B cell (primary cell): Measurements from ENCODE around the gene ZBP1. TPM values are rescaled to one million over a fixed set of nuclear protein-coding genes. Genes with fewer than 3 reads are reported as not detected.

Experiments
- ATAC-seq: fragments of 200-7000 bp; cut with Tn5 transposase; one replicate; pipeline ENCODE4 v1.10.0; 2021; ENCODE audit warnings: low read depth, mild to moderate bottlenecking, moderate number of reproducible peaks, moderate library complexity
- CTCF ChIA-PET: fragments of 350-600 bp; sonication (Branson Sonifier 250); formaldehyde crosslinking; loops from one replicate; lab custom pipeline; 2021; ENCODE audit warnings: antibody characterized with exemption, inconsistent platforms; lab: Charles Lee
- POLR2A ChIA-PET: fragments of 350-600 bp; sonication (Branson Sonifier 250); formaldehyde crosslinking; loops from one replicate; lab custom pipeline; 2021; ENCODE audit warnings: antibody characterized with exemption; lab: Charles Lee
- DNase-seq: peaks from one replicate; pipeline ENCODE4 v3.0.0; 2013
- H2AFZ ChIP-seq: 2 replicates; pipeline ENCODE4 v1.6.1; 2012; ENCODE audit warnings: mild to moderate bottlenecking, low read depth, low read length; ENCODE audit not compliant: insufficient read depth, poor library complexity, severe bottlenecking
- H3K27ac ChIP-seq, 2 donors: 1 replicate in 1 of 2; 2 replicates in 1 of 2; pipeline ENCODE4 v1.5.1; 2012 to 2013; ENCODE audit warnings: low read length in 2 of 2, mild to moderate bottlenecking in 2 of 2, moderate library complexity in 1 of 2
- H3K27me3 ChIP-seq, 4 experiments: fragments of 200-600 bp in 1 of 4; sonication (generic) in 1 of 4; replicated peaks in 1 of 4; 1 replicate in 2 of 4; 2 replicates in 2 of 4; pipeline versions ENCODE4 v1.6.1 to v1.7.0; 2013 to 2016; ENCODE audit warnings: low read length in 3 of 4, mild to moderate bottlenecking in 2 of 4, mixed read lengths in 1 of 4, moderate library complexity in 1 of 4; ENCODE audit not compliant: insufficient read depth in 4 of 4, control insufficient read depth in 3 of 4; ENCODE audit errors: control extremely low read depth in 1 of 4
- H3K36me3 ChIP-seq, 2 experiments: replicated peaks in 1 of 2; 1 replicate in 1 of 2; 2 replicates in 1 of 2; pipeline versions ENCODE4 v1.6.1 to v1.7.1; 2013; ENCODE audit warnings: low read length in 1 of 2; ENCODE audit not compliant: insufficient read depth in 2 of 2, control insufficient read depth in 1 of 2; ENCODE audit errors: control extremely low read depth in 1 of 2, extremely low read depth in 1 of 2
- H3K4me1 ChIP-seq, 2 donors: fragments of 200-600 bp in 1 of 2; sonication (generic) in 1 of 2; 1 replicate in 1 of 2; 2 replicates in 1 of 2; pipeline versions ENCODE4 v1.5.1 to v1.6.1; 2013 to 2017; ENCODE audit warnings: low read length in 2 of 2; ENCODE audit not compliant: control insufficient read depth in 2 of 2, insufficient read depth in 2 of 2
- H3K4me2 ChIP-seq: replicated peaks from 2 replicates; pipeline ENCODE3; 2012; ENCODE audit warnings: mild to moderate bottlenecking, low read depth, low read length; ENCODE audit not compliant: poor library complexity, severe bottlenecking
- H3K4me3 ChIP-seq, 5 experiments: fragments of 200-600 bp in 1 of 5; sonication (generic) in 1 of 5; 1 replicate in 3 of 5; 2 replicates in 2 of 5; pipeline versions ENCODE4 v1.5.1 to v1.7.0; 2011 to 2016; ENCODE audit warnings: low read length in 4 of 5, mild to moderate bottlenecking in 4 of 5, low read depth in 2 of 5, control low read depth in 1 of 5, moderate library complexity in 1 of 5; ENCODE audit not compliant: insufficient read depth in 1 of 5; ENCODE audit errors: control extremely low read depth in 1 of 5, extremely low read depth in 1 of 5
- H3K79me2 ChIP-seq: fragments of 200-600 bp; sonication (generic); one replicate; pipeline ENCODE4 v1.6.0; 2016; ENCODE audit warnings: low read length; ENCODE audit not compliant: control insufficient read depth, insufficient read depth
- H3K9ac ChIP-seq: fragments of 200-600 bp; sonication (generic); 2 replicates; pipeline ENCODE4 v1.6.1; 2017; ENCODE audit warnings: mild to moderate bottlenecking, low read length, moderate library complexity
- H3K9me3 ChIP-seq, 3 donors: one replicate each; pipeline versions ENCODE4 v1.6.1 to v1.7.1; 2013; ENCODE audit warnings: low read length in 2 of 3; ENCODE audit not compliant: control insufficient read depth in 2 of 3, insufficient read depth in 1 of 3; ENCODE audit errors: control extremely low read depth in 1 of 3
- H4K20me1 ChIP-seq: 2 replicates; pipeline ENCODE4 v1.6.0; 2012; ENCODE audit warnings: mild to moderate bottlenecking, low read length; ENCODE audit not compliant: insufficient read depth, control insufficient read depth, poor library complexity, severe bottlenecking
- H3K27ac Mint-ChIP-seq: one replicate; pipeline ENCODE4 v1.8.0; 2021; ENCODE audit warnings: mixed read lengths
- H3K27me3 Mint-ChIP-seq: one replicate; pipeline ENCODE4 v1.8.0; 2021; ENCODE audit warnings: mixed read lengths
- H3K4me1 Mint-ChIP-seq: one replicate; pipeline ENCODE4 v1.8.0; 2021; ENCODE audit warnings: mixed read lengths
- H3K4me3 Mint-ChIP-seq: one replicate; pipeline ENCODE4 v1.8.0; 2021; ENCODE audit warnings: mixed read lengths
- H3K9me3 Mint-ChIP-seq: one replicate; pipeline ENCODE4 v1.8.0; 2022; ENCODE audit warnings: mixed read lengths; ENCODE audit not compliant: insufficient read depth
- CTCF ChIP-seq: fragments of 200-600 bp; IDR thresholded peaks from one replicate; pipeline ENCODE4 v1.8.0; 2022; ENCODE audit warnings: antibody characterized with exemption, mild to moderate bottlenecking
- EZH2 ChIP-seq: IDR thresholded peaks from 2 replicates; pipeline ENCODE4 v1.6.1; 2012; ENCODE audit warnings: borderline replicate concordance, low read depth, mild to moderate bottlenecking, moderate library complexity, low read length; ENCODE audit not compliant: insufficient read depth, poor library complexity, severe bottlenecking
- WGBS: methylation state at CpG from one replicate; pipeline ENCODE4 v1.1.5; 2013; ENCODE audit warnings: missing lambda C conversion rate; ENCODE audit not compliant: insufficient coverage; 5-methylcytosine and 5-hydroxymethylcytosine counted together
- intact Hi-C: fragments of 100-400 bp; cut with micrococcal nuclease; formaldehyde crosslinking; loops from one replicate; pipeline ENCODE4 v1.10.0; 2022
- polyA plus RNA-seq: library from polyadenylated mRNA; depleted of rRNA; stranded (reverse); fragments of >200 nt; gene quantifications from 2 replicates; pipeline ENCODE4 v1.2.3, GENCODE V29; 2012
- total RNA-seq, 2 donors: library from RNA; stranded (reverse); fragments of 120-200 nt in 1 of 2; gene quantifications; 1 replicate in 1 of 2; 2 replicates in 1 of 2; pipeline versions ENCODE4 v1.2.3 to v1.2.4, GENCODE V29; 2013 to 2022

Gene ZBP1
- total and polyA plus RNA-seq, 2 donors (not counting 1 experiment from before 2014, with no cell fraction given) = 29.9 to 69.2 TPM

GRCh38 chr20:57616143-57616951 is 3.9 kb downstream of the ZBP1 start:
- Histone ChIP-seq H3K36me3 (peaks cover 0 to 57% of the 10 kb centered on the region in 2 experiments), H4K20me1 (peaks cover 20% of the 10 kb centered on the region), H3K4me1 (peaks cover 38 to 44% of the 10 kb centered on the region in 2 donors), H3K27me3 (no peaks in the 10 kb centered on the region), H2AFZ (no peak overlapping the region), H3K4me2 (no peak overlapping the region), H3K4me3 (no peak overlapping the region), H3K9ac (no peak overlapping the region), H3K27ac (no peak overlapping the region), H3K79me2 (peaks cover 32% of the 10 kb centered on the region), H3K9me3 (no peaks in the 10 kb centered on the region)
- H3K27ac Mint-ChIP-seq = peak overlapping the region; percentile 41
- CTCF ChIA-PET = interaction anchor here (1.0 to 11.0 kb wide), 3 partner anchors 11 to 38 kb away, joined by 3 to 131 read pairs (median 3); no protein-coding TSS in a partner anchor
- ATAC-seq (no peak), DNase-seq (no peak)
- H3K4me3 Mint-ChIP-seq = no peak overlapping the region
- POLR2A ChIA-PET = interaction anchor here (0.7 to 1.6 kb wide), 2 partner anchors 10 to 15 kb away, joined by 3 read pairs; no protein-coding TSS in a partner anchor
- WGBS = 95% methylated on average over 20 of the region's 20 CpGs
- intact Hi-C loops = loop anchor here (5.0 to 10.0 kb wide), 2 partner anchors 1278 to 1391 kb away; partner anchors contain the start of gene CTSZ
- TF ChIP-seq CTCF (no peak), EZH2 (no peak)
- peaks cover 45% of the 10 kb centered on the region for H3K4me1 Mint-ChIP-seq
- H3K9me3 Mint-ChIP-seq = no peaks in the 10 kb centered on the region
- H3K27me3 Mint-ChIP-seq = no peaks in the 10 kb centered on the region

DNA sequence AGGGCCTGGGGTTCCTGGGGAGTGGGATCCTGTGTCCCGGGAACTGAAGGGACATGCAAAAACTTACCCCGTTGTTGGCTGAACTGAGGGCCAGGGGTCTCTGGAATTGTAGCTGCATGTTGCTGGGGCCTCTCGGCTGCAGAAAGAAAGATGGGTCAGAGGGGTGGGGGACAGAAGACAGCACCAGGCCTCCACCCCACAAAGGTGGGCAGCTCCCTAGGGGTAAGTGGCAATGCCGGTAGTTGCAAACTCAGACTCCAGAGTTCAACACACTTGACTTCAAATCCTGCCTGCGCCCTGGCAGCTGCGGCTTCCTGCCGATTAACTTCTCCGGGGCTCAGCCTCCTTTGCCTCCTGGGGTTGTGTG is 4.8 kb downstream of the ZBP1 start:
- Histone ChIP-seq H3K4me2 (no peak overlapping the region), H3K4me3 (no peak overlapping the region), H2AFZ (no peak overlapping the region), H3K27me3 (no peaks in the 10 kb centered on the region), H3K27ac (no peak overlapping the region), H3K9ac (no peak overlapping the region), H3K4me1 (peaks cover 29 to 36% of the 10 kb centered on the region in 2 donors), H3K36me3 (peaks cover 0 to 64% of the 10 kb centered on the region in 2 experiments), H4K20me1 (peaks cover 20% of the 10 kb centered on the region), H3K9me3 (no peaks in the 10 kb centered on the region), H3K79me2 (peaks cover 32% of the 10 kb centered on the region)
- H3K4me3 Mint-ChIP-seq = no peak overlapping the region
- no peak overlapping the region for H3K27ac Mint-ChIP-seq
- TF ChIP-seq EZH2 (no peak), CTCF (no peak)
- intact Hi-C loops = loop anchor here (5.0 to 10.0 kb wide), 2 partner anchors 1279 to 1392 kb away; partner anchors contain the start of gene CTSZ
- no peak for ATAC-seq
- CTCF ChIA-PET = interaction anchor here (0.9 to 11.0 kb wide), 3 partner anchors 16 to 65 kb away, joined by 3 to 131 read pairs (median 3); no protein-coding TSS in a partner anchor
- no peak for DNase-seq
- 92% methylated on average over 7 of the region's 8 CpGs for WGBS
- no peaks in the 10 kb centered on the region for H3K9me3 Mint-ChIP-seq
- H3K4me1 Mint-ChIP-seq = peaks cover 41% of the 10 kb centered on the region
- POLR2A ChIA-PET = interaction anchor here (1.6 kb wide), 1 partner anchor 14 kb away, joined by 3 read pairs; no protein-coding TSS in a partner anchor
- H3K27me3 Mint-ChIP-seq = no peaks in the 10 kb centered on the region
